Gastrocnemius medialis (tissue), 4 donors: ENCODE data around the gene NHSL1. TPM values are rescaled to one million over a fixed set of nuclear protein-coding genes. Genes with fewer than 3 reads are reported as not detected.
A peak's percentile ranks its signal among the peaks of the same experiment; 100 is the strongest.

Source experiments
- ATAC-seq, 2 donors: fragments of 150-250 bp; one replicate each; pipeline ENCODE4 v1.9.1; 2016
- DNase-seq, 2 donors: peaks; one replicate each; pipeline ENCODE4 v3.0.0-alpha.2; 2019
- H3K27ac ChIP-seq, 4 donors: fragments of 200-600 bp; sonication (generic); 1 replicate in 1 of 4; 2 replicates in 3 of 4; pipeline ENCODE4 v1.5.1; 2016 to 2018; ENCODE audit warnings: mild to moderate bottlenecking in 2 of 4, moderate library complexity in 1 of 4
- H3K27me3 ChIP-seq, 3 donors: fragments of 200-600 bp; sonication (generic) in 2 of 3; 1 replicate in 1 of 3; 2 replicates in 2 of 3; pipeline versions ENCODE4 v1.5.1 to v1.6.0; 2016 to 2019; ENCODE audit warnings: mild to moderate bottlenecking in 1 of 3, moderate library complexity in 1 of 3
- H3K36me3 ChIP-seq, 2 donors: fragments of 200-600 bp; sonication (generic) in 1 of 2; one replicate each; pipeline ENCODE4 v1.5.1; 2017 to 2018
- H3K4me1 ChIP-seq, 2 donors: fragments of 200-600 bp; sonication (generic) in 1 of 2; one replicate each; pipeline ENCODE4 v1.5.1; 2016 to 2017; ENCODE audit warnings: mild to moderate bottlenecking in 2 of 2
- H3K4me3 ChIP-seq, 4 donors: fragments of 200-600 bp; sonication (generic) in 3 of 4; 1 replicate in 1 of 4; 2 replicates in 3 of 4; pipeline ENCODE4 v1.5.1; 2016 to 2019; ENCODE audit warnings: mild to moderate bottlenecking in 2 of 4
- H3K9me3 ChIP-seq, 3 donors: fragments of 200-600 bp; sonication (generic) in 2 of 3; 1 replicate in 1 of 3; 2 replicates in 2 of 3; pipeline ENCODE4 v1.5.1; 2016 to 2019
- POLR2A ChIP-seq, 2 donors: fragments of 450-650 bp; IDR thresholded peaks; one replicate each; pipeline ENCODE4 v1.6.1; 2017; ENCODE audit warnings: antibody characterized with exemption in 2 of 2, mild to moderate bottlenecking in 2 of 2, moderate library complexity in 2 of 2
- in situ Hi-C, 4 donors: fragments of 200-750 bp; cut with MboI; loops; one replicate each; pipeline versions ENCODE4 v1.15.0 to v1.8.0; 2017; ENCODE audit warnings: low sequenced_read_pairs in 4 of 4
- intact Hi-C: fragments of 100-400 bp; cut with DNase I; formaldehyde crosslinking; loops from one replicate; pipeline ENCODE4 v1.15.1; 2023; ENCODE audit warnings: low total_unique reads
- total RNA-seq, 4 donors: library from RNA; depleted of rRNA; stranded (reverse); fragments of >200 nt; gene quantifications; one replicate each; pipeline versions ENCODE4 v1.1.0 to v1.2.3, GENCODE V29; 2016
- TF ChIP-seq, protein P1 (sequence below), 5 experiments: fragments of 450-650 bp in 3 of 5; fragments of 200-600 bp in 2 of 5; sonication (generic) in 2 of 5; IDR thresholded peaks in 4 of 5; conservative IDR thresholded peaks in 1 of 5; 1 replicate in 4 of 5; 2 replicates in 1 of 5; pipeline ENCODE4 v1.5.1; 2016 to 2019; ENCODE audit warnings: antibody characterized with exemption in 5 of 5, mild to moderate bottlenecking in 3 of 5, moderate library complexity in 3 of 5

The NHSL1 gene
- total RNA-seq, 4 donors from 2014 or later, result 0.31 to 2.0 (median 1.1) TPM

DNA sequence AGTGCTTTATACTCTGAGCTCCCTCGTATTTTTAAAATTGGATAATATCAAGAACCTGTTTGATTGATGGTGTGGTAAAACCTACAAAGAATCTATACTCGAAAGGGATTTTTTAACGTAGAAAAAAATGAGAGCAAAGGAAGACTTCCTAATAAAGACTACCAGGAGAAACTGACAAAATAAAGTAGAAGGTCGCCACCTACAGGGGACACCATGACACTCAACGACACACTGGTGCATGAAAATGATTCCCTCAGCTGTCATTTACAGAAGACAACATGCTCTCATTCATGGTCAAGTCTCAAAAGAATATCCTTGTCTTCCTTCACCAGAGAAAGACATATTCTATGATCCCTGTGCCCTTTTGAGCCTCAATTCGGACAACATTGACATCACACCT lies 10.1 kb upstream of the NHSL1 start:
- Histone ChIP-seq H3K4me1 (no peaks in the 10 kb centered on the region), H3K9me3 (no peaks in the 10 kb centered on the region), H3K27me3 (no peaks in the 10 kb centered on the region), H3K4me3 (no peak overlapping the region), H3K27ac (no peak overlapping the region), H3K36me3 (no peaks in the 10 kb centered on the region)
- ATAC-seq, result no peak
- DNase-seq, result no peak
- in situ Hi-C loops, result loop anchor here in 2 of 4 donors (5.0 to 10.0 kb wide), 2 partner anchors 392 to 395 kb away; no protein-coding TSS in a partner anchor
- intact Hi-C loops, result loop anchor here (5.0 kb wide), 1 partner anchor 392 kb away; no protein-coding TSS in a partner anchor
- TF ChIP-seq POLR2A (IDR thresholded peaks at IDR 0.05), result no peak
- TF ChIP-seq, protein P1, sequence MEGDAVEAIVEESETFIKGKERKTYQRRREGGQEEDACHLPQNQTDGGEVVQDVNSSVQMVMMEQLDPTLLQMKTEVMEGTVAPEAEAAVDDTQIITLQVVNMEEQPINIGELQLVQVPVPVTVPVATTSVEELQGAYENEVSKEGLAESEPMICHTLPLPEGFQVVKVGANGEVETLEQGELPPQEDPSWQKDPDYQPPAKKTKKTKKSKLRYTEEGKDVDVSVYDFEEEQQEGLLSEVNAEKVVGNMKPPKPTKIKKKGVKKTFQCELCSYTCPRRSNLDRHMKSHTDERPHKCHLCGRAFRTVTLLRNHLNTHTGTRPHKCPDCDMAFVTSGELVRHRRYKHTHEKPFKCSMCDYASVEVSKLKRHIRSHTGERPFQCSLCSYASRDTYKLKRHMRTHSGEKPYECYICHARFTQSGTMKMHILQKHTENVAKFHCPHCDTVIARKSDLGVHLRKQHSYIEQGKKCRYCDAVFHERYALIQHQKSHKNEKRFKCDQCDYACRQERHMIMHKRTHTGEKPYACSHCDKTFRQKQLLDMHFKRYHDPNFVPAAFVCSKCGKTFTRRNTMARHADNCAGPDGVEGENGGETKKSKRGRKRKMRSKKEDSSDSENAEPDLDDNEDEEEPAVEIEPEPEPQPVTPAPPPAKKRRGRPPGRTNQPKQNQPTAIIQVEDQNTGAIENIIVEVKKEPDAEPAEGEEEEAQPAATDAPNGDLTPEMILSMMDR (IDR thresholded peaks at IDR 0.05 in 4 of 5, conservative IDR thresholded peaks at IDR 0.05 in 1 of 5), result peak in 3 of 5 experiments; percentile 19 to 48 (median 37)

- no peak overlapping the region for H3K4me3 ChIP-seq
- DNase-seq, result no peak
- no peak for TF ChIP-seq POLR2A (IDR thresholded peaks at IDR 0.05)
- TF ChIP-seq, protein P1 (IDR thresholded peaks at IDR 0.05 in 4 of 5, conservative IDR thresholded peaks at IDR 0.05 in 1 of 5), result no peak
- H3K36me3 ChIP-seq, result no peaks in the 10 kb centered on the region
- in situ Hi-C loops (loop anchor here in 2 of 4 donors (5.0 to 10.0 kb wide), 2 partner anchors 391 to 394 kb away; no protein-coding TSS in a partner anchor), intact Hi-C loops (loop anchor here (5.0 kb wide), 1 partner anchor 391 kb away; no protein-coding TSS in a partner anchor)
- ATAC-seq, result no peak
- no peaks in the 10 kb centered on the region for H3K27me3 ChIP-seq
- H3K4me1 ChIP-seq, result no peaks in the 10 kb centered on the region
- H3K9me3 ChIP-seq, result no peaks in the 10 kb centered on the region
- H3K27ac ChIP-seq, result no peak overlapping the region
Observed at GRCh38 chr6:138508676-138508988, 9.3 kb upstream of the NHSL1 start.

GRCh38 chr6:138507977-138508675 lies 8.8 kb upstream of the NHSL1 start:
- Histone ChIP-seq H3K36me3 (no peaks in the 10 kb centered on the region), H3K27ac (no peak overlapping the region), H3K27me3 (no peaks in the 10 kb centered on the region), H3K4me1 (no peaks in the 10 kb centered on the region), H3K9me3 (no peaks in the 10 kb centered on the region), H3K4me3 (no peak overlapping the region)
- ATAC-seq (no peak), DNase-seq (no peak)
- TF ChIP-seq, protein P1 (IDR thresholded peaks at IDR 0.05 in 4 of 5, conservative IDR thresholded peaks at IDR 0.05 in 1 of 5), result no peak
- TF ChIP-seq POLR2A (IDR thresholded peaks at IDR 0.05), result no peak
- intact Hi-C loops (loop anchor here (5.0 kb wide), 1 partner anchor 391 kb away; no protein-coding TSS in a partner anchor), in situ Hi-C loops (loop anchor here in 2 of 4 donors (5.0 to 10.0 kb wide), 2 partner anchors 391 to 393 kb away; no protein-coding TSS in a partner anchor)

DNA sequence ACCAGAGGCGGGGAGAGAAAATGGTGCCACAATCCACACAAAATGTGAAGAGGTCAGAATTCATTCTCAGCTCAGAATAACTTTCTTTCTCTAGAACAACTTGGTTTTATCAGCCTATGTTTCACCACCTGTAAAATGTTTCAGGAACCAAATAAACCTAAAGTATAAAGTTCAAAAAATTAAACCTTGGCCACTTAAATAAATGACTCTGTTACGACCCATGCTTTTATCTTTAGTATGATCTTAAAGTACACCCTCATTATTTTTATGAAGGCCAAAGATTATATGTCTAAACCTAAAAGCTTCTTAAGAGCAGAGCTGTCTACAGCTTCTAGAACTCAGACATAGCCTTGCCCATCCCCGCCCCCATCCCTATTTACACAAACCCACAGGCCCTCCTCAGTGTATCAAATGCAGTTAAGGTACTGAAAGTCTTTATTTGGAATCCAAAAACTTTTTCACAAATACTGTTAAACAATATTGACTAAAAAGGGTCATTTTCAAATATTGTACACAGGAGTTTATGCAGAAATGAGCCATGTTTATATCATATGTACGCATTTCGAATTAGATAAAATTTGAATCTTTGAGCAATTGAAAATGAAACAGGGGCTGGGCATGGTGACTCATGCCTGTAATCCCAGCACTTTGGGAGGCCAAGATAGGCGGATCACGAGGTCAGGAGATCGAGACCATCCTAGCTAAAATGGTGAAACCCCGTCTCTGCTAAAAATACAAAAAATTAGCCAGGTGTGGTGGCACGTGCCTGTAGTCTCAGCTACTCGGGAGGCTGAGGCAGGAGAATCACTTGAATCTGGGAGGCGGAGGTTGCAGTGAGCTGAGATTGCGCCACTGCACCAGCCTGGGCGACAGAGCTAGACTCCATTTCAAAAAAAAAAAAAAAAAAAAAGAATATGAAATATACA lies 5.7 kb upstream of the NHSL1 start:
- Histone ChIP-seq H3K36me3 (no peaks in the 10 kb centered on the region), H3K4me3 (no peak overlapping the region), H3K27me3 (no peaks in the 10 kb centered on the region), H3K4me1 (no peaks in the 10 kb centered on the region), H3K27ac (no peak overlapping the region), H3K9me3 (no peaks in the 10 kb centered on the region)
- intact Hi-C loops, result loop anchor here (5.0 kb wide), 1 partner anchor 388 kb away; no protein-coding TSS in a partner anchor
- TF ChIP-seq POLR2A (IDR thresholded peaks at IDR 0.05), result no peak
- TF ChIP-seq, protein P1 (IDR thresholded peaks at IDR 0.05 in 4 of 5, conservative IDR thresholded peaks at IDR 0.05 in 1 of 5), result no peak
- in situ Hi-C loops, result loop anchor here in 2 of 4 donors (5.0 to 10.0 kb wide), 2 partner anchors 388 to 390 kb away; no protein-coding TSS in a partner anchor
- no peak for DNase-seq
- ATAC-seq, result no peak
